Measurements from ENCODE around the gene RHEB.

RHEB gene

DNA sequence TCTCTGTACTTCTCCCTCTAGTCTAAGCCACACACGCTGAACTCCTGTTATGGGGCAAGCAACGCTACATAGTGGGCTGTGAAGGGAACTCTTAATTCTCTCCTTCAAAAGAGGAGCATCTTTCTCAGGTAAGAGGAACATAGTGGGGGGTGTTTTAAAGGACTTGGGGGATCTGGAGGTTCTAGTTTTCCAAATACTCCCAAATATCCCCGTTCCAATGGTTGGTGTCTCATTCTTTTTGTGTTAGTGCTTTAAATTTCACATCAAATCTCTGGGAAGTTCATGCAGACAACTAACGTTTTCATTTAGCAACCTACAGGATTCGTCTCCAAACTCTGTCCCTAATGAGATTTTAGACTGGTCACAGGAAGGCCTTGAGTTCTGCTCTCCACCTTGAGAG lies 97.5 kb downstream of the RHEB start:
- TF ChIP-seq, protein P1, sequence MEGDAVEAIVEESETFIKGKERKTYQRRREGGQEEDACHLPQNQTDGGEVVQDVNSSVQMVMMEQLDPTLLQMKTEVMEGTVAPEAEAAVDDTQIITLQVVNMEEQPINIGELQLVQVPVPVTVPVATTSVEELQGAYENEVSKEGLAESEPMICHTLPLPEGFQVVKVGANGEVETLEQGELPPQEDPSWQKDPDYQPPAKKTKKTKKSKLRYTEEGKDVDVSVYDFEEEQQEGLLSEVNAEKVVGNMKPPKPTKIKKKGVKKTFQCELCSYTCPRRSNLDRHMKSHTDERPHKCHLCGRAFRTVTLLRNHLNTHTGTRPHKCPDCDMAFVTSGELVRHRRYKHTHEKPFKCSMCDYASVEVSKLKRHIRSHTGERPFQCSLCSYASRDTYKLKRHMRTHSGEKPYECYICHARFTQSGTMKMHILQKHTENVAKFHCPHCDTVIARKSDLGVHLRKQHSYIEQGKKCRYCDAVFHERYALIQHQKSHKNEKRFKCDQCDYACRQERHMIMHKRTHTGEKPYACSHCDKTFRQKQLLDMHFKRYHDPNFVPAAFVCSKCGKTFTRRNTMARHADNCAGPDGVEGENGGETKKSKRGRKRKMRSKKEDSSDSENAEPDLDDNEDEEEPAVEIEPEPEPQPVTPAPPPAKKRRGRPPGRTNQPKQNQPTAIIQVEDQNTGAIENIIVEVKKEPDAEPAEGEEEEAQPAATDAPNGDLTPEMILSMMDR (IDR thresholded peaks at IDR 0.05; ENCODE audit: low read depth, low read length, poor library complexity, severe bottlenecking) = no peak
- TF ChIP-seq EZH2phosphoT487 (IDR thresholded peaks at IDR 0.05; ENCODE audit: borderline replicate concordance, low read length) = no peak
- no peak overlapping the region for H3K4me3 ChIP-seq (ENCODE audit: low read length)
- no peaks in the 10 kb centered on the region for H3K9me2 ChIP-seq (replicated peaks; ENCODE audit: control insufficient read depth, low read length)

DNA sequence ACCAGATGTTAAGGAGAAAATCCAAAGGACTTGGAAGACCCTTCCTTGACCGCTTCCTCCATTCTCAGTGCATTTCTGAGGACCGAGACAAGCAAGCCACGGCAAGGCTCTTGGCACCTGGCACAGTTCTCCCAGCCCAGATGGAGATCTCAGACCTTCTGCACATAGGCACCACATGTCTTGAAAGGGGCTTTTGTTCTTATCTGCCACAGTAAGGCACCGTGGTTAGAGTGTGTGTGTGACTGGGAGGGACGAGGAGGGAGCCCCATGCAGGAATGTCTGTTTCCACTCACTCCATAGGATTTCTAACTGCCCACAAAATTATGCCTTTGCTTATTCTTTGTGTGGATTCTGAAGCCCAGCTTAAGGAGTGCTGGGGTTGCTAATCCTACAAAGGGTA lies 99.6 kb downstream of the RHEB start:
- H3K36me3 ChIP-seq (ENCODE audit: control insufficient read depth, low read length) = no peaks in the 10 kb centered on the region
- no peaks in the 10 kb centered on the region for H3K9me2 ChIP-seq (replicated peaks; ENCODE audit: control insufficient read depth, low read length)
- no peak overlapping the region for H3K27ac ChIP-seq (ENCODE audit: low read depth, low read length)
- no peak overlapping the region for H3K4me3 ChIP-seq (ENCODE audit: low read length)
- H3K4me1 ChIP-seq (ENCODE audit: control insufficient read depth, low read length) = no peaks in the 10 kb centered on the region
- no peaks in the 10 kb centered on the region for H4K20me1 ChIP-seq (ENCODE audit: control insufficient read depth, insufficient read depth, low read depth, low read length)
- no peak for TF ChIP-seq EZH2phosphoT487 (IDR thresholded peaks at IDR 0.05; ENCODE audit: borderline replicate concordance, low read length)
- TF ChIP-seq, protein P1 (IDR thresholded peaks at IDR 0.05; ENCODE audit: low read depth, low read length, poor library complexity, severe bottlenecking) = no peak
- H3K79me2 ChIP-seq (ENCODE audit: control insufficient read depth, low read length) = no peaks in the 10 kb centered on the region
- no peak overlapping the region for H3K4me2 ChIP-seq (ENCODE audit: low read length)
- peaks cover 12% of the 10 kb centered on the region; the same call in 1 of the 2 replicates for H3K27me3 ChIP-seq (ENCODE audit: control insufficient read depth, low read length)
- H3F3A ChIP-seq (ENCODE audit: control insufficient read depth, insufficient read depth) = no peaks in the 10 kb centered on the region
- H3K9me3 ChIP-seq (ENCODE audit: control insufficient read depth, insufficient read depth, low read length) = peaks cover 17% of the 10 kb centered on the region

More for the DNA sequence above, 97.5 kb downstream of the RHEB start:
- Histone ChIP-seq H3K79me2 (ENCODE audit: control insufficient read depth, low read length) (no peaks in the 10 kb centered on the region), H3K27me3 (ENCODE audit: control insufficient read depth, low read length) (peaks cover 4% of the 10 kb centered on the region; the same call in 1 of the 2 replicates), H3K36me3 (ENCODE audit: control insufficient read depth, low read length) (no peaks in the 10 kb centered on the region), H3F3A (ENCODE audit: control insufficient read depth, insufficient read depth) (no peaks in the 10 kb centered on the region), H4K20me1 (ENCODE audit: control insufficient read depth, insufficient read depth, low read depth, low read length) (no peaks in the 10 kb centered on the region), H3K4me1 (ENCODE audit: control insufficient read depth, low read length) (no peaks in the 10 kb centered on the region), H3K27ac (ENCODE audit: low read depth, low read length) (no peak overlapping the region), H3K4me2 (ENCODE audit: low read length) (no peak overlapping the region), H3K9me3 (ENCODE audit: control insufficient read depth, insufficient read depth, low read length) (peaks cover 17% of the 10 kb centered on the region)

DNA sequence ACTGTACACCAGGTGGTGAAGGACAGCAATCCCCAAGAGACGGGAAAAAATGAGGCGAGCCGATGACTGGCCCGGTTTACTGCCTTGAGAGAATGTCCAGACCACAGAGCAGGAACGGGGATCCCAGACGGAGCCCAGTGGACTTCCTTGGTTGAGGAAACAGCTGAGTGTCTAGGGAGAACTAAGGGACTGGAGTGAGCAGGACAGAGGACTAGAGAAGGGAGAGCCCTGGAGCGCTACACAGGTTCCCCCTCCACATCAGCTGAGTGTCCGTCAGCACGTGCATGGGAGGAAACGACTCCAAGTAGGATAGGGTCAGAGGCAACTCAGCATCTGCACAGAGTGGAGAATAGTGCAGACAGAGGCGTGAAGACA lies 102.8 kb downstream of the RHEB start:
- Histone ChIP-seq H3K9me2 (replicated peaks; ENCODE audit: control insufficient read depth, low read length) (no peaks in the 10 kb centered on the region), H3K27ac (ENCODE audit: low read depth, low read length) (no peak overlapping the region), H3K79me2 (ENCODE audit: control insufficient read depth, low read length) (no peaks in the 10 kb centered on the region), H4K20me1 (ENCODE audit: control insufficient read depth, insufficient read depth, low read depth, low read length) (no peaks in the 10 kb centered on the region), H3K4me3 (ENCODE audit: low read length) (no peak overlapping the region), H3K9me3 (ENCODE audit: control insufficient read depth, insufficient read depth, low read length) (peaks cover 17% of the 10 kb centered on the region), H3K36me3 (ENCODE audit: control insufficient read depth, low read length) (no peaks in the 10 kb centered on the region), H3K27me3 (ENCODE audit: control insufficient read depth, low read length) (peaks cover 30% of the 10 kb centered on the region), H3K4me2 (ENCODE audit: low read length) (no peak overlapping the region), H3K4me1 (ENCODE audit: control insufficient read depth, low read length) (no peaks in the 10 kb centered on the region), H3F3A (ENCODE audit: control insufficient read depth, insufficient read depth) (no peaks in the 10 kb centered on the region)
- TF ChIP-seq EZH2phosphoT487 (IDR thresholded peaks at IDR 0.05; ENCODE audit: borderline replicate concordance, low read length) = no peak
- TF ChIP-seq, protein P1 (IDR thresholded peaks at IDR 0.05; ENCODE audit: low read depth, low read length, poor library complexity, severe bottlenecking) = no peak
